GM12872 (cell line): ENCODE results near the gene RHEB.

ENCODE experiments used
- TF ChIP-seq, protein P1 (sequence below): IDR thresholded peaks from 3 replicates; pipeline ENCODE4 v1.5.1; 2011; ENCODE audit warnings: low read depth, mild to moderate bottlenecking, low read length, moderate library complexity; ENCODE audit not compliant: insufficient read depth

Gene RHEB

DNA sequence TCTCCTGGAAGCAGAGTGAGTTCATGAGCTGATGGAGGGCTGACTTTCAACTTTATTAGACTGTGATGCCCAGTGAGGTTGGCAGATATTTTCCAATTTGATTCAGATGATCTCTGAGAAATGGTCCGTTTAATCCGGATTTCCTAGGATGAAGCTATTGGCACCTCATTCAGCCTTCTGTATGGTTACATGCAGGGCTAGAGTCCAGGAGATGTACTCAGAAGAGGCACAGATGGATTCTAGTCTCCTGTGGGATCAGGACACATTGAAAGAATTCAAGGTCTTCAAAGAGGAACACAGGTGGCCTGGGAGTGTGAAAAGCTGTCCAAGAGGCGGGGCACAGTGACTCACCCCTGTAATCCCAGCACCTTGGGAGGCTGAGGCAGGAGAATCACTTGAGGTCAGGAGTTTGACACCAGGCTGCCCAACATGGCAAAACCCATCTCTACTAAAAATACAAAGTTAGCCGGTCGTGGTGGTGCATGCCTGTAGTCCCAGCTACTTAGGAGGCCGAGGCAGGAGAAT, 23.0 kb upstream of the RHEB start:
- TF ChIP-seq, protein P1, sequence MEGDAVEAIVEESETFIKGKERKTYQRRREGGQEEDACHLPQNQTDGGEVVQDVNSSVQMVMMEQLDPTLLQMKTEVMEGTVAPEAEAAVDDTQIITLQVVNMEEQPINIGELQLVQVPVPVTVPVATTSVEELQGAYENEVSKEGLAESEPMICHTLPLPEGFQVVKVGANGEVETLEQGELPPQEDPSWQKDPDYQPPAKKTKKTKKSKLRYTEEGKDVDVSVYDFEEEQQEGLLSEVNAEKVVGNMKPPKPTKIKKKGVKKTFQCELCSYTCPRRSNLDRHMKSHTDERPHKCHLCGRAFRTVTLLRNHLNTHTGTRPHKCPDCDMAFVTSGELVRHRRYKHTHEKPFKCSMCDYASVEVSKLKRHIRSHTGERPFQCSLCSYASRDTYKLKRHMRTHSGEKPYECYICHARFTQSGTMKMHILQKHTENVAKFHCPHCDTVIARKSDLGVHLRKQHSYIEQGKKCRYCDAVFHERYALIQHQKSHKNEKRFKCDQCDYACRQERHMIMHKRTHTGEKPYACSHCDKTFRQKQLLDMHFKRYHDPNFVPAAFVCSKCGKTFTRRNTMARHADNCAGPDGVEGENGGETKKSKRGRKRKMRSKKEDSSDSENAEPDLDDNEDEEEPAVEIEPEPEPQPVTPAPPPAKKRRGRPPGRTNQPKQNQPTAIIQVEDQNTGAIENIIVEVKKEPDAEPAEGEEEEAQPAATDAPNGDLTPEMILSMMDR: no peak

DNA sequence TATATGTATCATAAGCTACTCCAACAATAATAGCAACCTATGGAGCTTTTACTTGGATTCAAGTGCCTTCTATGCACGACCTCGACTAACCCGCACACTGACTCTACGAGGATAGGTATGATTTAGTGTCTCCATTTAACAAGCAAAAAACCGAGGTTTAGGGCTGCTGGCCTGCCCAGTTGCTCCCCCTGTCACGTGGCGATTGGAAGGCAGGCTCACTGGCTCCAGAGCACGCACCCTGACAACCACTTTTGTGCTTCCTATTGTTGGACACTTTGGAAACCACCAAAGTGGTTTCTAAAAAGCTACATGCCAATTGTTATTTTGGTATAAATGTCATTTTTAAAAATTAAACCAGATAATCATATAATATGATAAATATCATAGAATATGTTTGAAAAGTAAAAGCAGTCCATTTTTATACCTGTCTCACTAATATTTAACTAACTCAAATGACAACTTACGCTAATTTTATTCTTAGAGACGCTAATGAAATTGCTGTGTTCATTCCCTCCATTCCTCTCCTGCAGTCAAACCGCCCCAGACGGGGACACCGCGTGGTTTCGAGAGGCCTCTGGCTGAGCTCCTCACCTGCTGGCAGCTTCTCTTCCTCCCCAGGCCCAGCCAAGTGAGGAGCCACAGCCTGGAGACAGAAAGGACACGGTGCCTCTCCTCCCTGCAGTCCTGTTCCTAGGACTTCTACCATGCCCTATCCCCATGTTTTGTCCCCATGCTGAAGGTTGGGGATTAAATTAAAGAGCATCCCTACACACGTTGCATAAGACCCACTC, 22.2 kb upstream of the RHEB start:
- TF ChIP-seq, protein P1: no peak

DNA sequence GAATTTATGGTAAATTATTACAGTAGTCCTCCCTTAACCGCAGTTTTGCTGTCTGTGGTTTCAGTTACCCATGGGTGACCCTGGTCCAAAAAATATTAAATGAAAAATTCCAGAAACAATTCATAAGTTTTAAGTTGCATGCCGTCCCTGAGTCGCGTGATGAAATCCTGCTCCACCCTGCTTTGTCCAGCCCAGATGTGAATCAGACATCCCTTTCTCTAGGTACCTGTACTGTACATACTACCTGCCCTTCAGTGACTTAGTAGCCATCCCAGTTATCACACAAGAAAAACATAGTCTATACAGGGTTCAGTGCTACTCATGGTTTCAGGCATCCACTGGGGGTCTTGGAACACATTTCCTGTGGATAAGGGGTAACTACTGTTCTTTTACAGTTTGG, 20.5 kb upstream of the RHEB start:
- TF ChIP-seq, protein P1: no peak

DNA sequence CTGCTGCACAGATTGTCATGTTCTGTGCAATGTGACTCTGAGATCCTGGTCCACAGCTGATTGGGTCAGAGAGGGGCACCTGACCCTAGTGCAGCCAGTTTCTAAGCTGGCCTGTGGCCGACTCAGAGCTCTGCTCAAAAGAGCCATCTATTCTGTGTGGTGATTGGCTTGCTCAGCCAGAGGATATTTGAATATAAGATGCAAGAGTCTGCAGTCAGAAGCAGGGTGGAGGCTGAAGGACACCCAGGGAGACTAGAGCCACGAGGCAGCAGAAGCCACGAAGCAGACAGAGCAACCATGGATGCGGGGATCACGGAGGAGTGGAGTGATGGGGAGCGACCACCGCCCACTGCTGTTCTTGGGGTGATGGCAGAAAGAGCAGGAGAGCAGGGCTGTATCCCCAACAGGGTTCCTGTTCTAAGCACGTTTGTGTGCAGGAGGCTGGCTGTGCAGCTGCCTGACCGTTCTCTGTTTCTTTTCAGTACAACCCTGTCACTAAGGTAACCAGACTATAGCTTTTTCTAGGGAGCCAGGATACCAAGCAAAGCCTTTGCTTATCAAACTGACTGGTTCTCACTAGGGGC, 19.5 kb upstream of the RHEB start:
- TF ChIP-seq, protein P1: no peak

DNA sequence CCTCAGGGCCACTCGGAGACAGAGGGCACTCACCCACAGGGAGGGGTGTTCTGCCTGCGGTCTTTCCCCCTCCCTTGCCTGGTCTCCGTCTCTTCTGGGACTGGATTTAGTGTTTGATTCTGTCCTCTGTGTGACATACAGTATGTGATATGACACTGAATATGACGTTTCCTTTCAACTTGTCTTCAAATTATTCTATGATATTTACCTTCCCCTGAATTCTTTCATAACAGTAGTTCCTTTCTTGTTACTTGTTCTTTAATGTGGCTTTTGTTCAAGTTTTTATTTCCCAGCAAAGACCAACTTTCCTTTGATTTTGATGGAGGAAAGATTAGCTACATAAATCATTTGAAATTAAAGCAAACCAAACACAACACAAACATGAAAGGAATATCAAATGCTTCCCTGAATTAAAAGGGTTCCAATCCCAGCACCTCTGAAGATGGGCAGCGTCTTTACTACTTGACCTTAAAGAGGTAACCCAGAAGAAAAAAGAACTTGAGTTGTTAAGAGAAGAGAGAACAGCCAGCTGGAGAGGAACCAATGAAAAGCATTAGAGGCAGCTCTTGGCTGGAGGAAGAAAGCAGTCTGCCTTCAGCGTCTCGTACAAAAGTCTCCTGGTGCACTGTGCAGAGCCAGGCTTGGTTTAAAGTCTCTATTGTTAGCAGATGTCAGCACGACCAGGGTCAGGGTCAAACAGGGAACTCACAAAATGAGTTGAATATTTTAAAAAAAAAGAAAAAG, 18.3 kb upstream of the RHEB start:
- TF ChIP-seq, protein P1: no peak

DNA sequence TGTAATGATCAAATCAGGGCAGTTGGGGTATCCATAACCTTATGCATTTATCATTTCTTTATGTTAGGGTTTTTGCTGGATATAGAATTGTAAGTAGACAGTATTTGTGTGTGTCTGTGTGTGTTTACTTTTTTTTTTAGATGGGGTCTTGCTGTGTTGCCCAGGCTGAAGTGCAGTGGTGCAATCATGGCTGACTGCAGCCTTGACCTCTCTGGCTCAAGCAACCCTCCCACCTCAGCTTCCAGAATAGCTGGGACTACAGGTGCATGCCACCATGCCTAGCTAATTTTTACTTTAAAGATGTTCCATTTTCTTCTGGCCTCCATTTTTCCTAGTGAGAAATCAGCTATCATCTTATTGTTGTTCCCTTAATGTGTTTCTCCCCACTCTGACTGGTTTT, 10.1 kb upstream of the RHEB start:
- TF ChIP-seq, protein P1: no peak

DNA sequence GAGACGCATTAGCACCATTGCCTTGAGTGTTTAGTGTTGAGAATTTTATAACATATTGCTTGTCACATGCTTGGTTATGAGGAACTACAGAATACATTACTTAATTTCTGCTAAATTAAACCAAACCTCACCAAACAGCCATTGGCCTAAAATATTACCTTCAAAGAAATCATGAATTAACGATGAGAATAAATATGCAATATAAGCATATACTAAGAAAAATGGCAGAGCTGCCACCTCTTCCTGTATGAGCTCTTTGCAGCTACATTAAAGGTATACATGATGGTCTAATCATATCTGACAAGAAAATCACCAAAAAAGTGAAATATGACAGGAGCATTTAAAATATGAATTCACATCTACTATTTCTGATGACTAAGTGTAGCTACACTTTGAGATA, 5.2 kb upstream of the RHEB start:
- TF ChIP-seq, protein P1: no peak
